ENCODE measurements around the gene ASB16.

DNA sequence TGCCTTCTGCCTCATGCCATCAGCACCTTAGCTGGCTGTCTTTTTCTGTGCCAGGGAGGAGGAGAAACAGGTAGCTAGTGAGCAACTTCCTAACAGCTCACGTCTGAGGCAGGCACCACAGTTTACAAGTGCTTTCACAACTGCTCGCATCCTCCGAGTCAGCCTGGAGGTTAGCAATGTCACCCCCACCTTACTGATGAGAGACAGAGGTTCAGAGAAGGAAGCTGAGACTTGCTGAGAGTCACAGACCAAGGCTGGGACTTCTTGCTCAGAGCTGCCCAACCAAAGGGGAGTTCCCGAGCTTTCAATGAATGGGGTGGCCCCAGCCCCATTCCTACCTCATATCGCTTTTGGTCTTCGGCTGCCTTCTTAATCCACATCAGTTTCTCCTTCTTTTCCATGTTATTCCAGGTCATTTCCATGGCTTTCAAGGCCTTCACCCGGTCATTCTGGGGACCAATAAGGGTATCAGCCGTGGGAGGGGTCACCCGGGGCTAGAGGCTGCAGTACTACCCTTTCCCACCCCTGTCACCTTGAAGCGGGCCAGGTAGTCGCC, 39.4 kb downstream of the ASB16 start:
- TF ChIP-seq, protein P1, sequence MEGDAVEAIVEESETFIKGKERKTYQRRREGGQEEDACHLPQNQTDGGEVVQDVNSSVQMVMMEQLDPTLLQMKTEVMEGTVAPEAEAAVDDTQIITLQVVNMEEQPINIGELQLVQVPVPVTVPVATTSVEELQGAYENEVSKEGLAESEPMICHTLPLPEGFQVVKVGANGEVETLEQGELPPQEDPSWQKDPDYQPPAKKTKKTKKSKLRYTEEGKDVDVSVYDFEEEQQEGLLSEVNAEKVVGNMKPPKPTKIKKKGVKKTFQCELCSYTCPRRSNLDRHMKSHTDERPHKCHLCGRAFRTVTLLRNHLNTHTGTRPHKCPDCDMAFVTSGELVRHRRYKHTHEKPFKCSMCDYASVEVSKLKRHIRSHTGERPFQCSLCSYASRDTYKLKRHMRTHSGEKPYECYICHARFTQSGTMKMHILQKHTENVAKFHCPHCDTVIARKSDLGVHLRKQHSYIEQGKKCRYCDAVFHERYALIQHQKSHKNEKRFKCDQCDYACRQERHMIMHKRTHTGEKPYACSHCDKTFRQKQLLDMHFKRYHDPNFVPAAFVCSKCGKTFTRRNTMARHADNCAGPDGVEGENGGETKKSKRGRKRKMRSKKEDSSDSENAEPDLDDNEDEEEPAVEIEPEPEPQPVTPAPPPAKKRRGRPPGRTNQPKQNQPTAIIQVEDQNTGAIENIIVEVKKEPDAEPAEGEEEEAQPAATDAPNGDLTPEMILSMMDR (IDR thresholded peaks at IDR 0.05; ENCODE audit: low read length) = no peak
- TF ChIP-seq EZH2 (optimal IDR thresholded peaks at IDR 0.05; ENCODE audit: low read depth, low read length) (no peak), EZH2phosphoT487 (IDR thresholded peaks at IDR 0.05; ENCODE audit: low read length) (no peak)
